Nephron (organoid): ENCODE results near the gene SDK2.
A peak's percentile ranks its signal among the peaks of the same experiment; 100 is the strongest.
"Not testable (repeated sequence)": the region's sequence is repeated elsewhere in the genome, so short reads cannot be mapped to it uniquely, and the experiment has no call there.

ENCODE experiments used
- H3K27ac Mint-ChIP-seq, 3 experiments: 2 replicates each; pipeline ENCODE4 v1.8.0; 2020; ENCODE audit warnings: mixed read lengths in 3 of 3, mild to moderate bottlenecking in 2 of 3, moderate library complexity in 1 of 3
- H3K27me3 Mint-ChIP-seq: 2 replicates; pipeline ENCODE4 v1.8.0; 2021; ENCODE audit warnings: low read depth, mild to moderate bottlenecking, moderate library complexity, mixed read lengths
- H3K36me3 Mint-ChIP-seq: 2 replicates; pipeline ENCODE4 v1.8.0; 2020; ENCODE audit warnings: low read depth, mixed read lengths
- H3K4me1 Mint-ChIP-seq: 2 replicates; pipeline ENCODE4 v1.8.0; 2020; ENCODE audit warnings: mixed read lengths
- H3K4me3 Mint-ChIP-seq, 3 experiments: 2 replicates each; pipeline ENCODE4 v1.8.0; 2020; ENCODE audit warnings: mild to moderate bottlenecking in 3 of 3, mixed read lengths in 3 of 3, moderate library complexity in 2 of 3
- H3K9me3 Mint-ChIP-seq: 2 replicates; pipeline ENCODE4 v1.8.0; 2020; ENCODE audit warnings: mixed read lengths
- TF ChIP-seq, protein P1 (sequence below), 3 experiments: fragments of 200-600 bp; sonication (generic); IDR thresholded peaks; one replicate each; pipeline ENCODE4 v1.5.0; 2021; ENCODE audit warnings: antibody characterized with exemption in 3 of 3; ENCODE audit not compliant: unreplicated experiment in 3 of 3

SDK2 gene

DNA sequence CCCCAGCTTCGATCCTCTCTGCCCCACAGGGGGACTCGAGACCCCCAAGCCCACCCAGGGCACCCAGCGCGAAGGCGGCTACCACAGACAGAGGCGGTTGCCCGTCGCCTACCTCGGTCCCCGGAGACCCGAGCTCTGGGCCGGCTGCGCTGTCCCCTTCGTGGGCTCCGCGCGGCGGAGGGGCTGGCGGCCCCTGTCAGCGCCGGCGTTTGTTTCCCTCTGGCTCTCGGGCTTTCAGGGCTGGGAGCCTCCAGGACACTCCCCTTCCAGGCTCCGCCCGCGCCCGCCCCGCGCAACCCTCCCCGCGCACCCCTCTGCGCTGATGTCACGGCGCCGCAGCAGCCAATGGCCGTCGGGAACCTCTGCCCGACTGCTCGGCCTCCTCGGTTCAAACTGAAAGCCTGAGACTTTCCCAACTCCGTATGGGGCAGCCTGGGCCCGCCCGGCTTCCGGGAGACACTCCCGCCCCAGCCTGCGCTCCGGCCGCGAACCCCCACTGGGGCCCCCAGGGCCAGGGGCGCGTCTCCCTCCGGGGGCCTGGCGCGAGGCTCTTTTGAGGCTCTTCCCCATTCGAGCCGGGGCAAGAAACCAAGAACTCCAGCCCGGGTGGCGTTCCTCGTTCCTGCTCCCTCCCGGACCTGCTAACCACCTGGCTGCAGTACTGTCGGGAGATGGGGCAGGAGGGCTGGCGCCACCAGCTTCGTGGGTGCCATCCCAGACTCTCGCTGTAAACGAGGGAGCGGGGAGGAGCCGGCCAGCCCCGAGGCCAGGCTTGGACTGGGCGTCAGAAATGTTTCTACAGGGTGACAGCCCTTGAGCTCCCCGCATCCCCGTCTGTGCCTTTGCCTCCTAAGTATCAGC, 332.2 kb downstream of the SDK2 start, which contains the start of gene CDC42EP4:
Gene CDC42EP4, minus strand, starts transcription at position 221 of the 861 bp plus-strand sequence. CDS start 25,501 bp downstream, outside the sequence.
- Mint-ChIP-seq H3K27ac (peak within 1 kb of the TSS; percentile 97 to 100 (median 99)), H3K36me3 (peaks cover 6% of the 10 kb centered on the region)

DNA sequence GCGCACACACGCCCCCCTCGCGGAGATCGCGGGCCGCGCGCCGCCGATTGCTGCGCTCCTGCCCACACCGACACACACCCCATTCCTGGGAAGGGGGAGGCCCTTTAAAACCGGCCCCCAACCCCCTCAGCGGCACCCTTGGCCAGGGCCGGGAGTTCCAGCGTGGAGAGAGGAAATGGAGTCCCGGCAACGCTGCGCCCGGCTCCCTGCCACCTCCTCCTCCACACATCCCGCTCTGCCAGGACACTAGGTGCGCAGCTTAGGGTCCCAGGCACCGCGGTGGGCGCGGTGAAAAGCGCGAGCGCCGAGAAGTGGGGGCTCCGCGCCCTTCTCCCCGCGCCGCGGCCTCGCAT, 332.8 kb downstream of the SDK2 start:
- Mint-ChIP-seq H3K36me3 (peaks cover 10% of the 10 kb centered on the region), H3K9me3 (no peaks in the 10 kb centered on the region), H3K4me3 (peak overlapping the region; percentile 95 to 99 (median 98)), H3K27ac (peak overlapping the region; percentile 96 to 100 (median 97)), H3K4me1 (peaks cover 40% of the 10 kb centered on the region), H3K27me3 (peaks cover 9% of the 10 kb centered on the region)
- TF ChIP-seq, protein P1, sequence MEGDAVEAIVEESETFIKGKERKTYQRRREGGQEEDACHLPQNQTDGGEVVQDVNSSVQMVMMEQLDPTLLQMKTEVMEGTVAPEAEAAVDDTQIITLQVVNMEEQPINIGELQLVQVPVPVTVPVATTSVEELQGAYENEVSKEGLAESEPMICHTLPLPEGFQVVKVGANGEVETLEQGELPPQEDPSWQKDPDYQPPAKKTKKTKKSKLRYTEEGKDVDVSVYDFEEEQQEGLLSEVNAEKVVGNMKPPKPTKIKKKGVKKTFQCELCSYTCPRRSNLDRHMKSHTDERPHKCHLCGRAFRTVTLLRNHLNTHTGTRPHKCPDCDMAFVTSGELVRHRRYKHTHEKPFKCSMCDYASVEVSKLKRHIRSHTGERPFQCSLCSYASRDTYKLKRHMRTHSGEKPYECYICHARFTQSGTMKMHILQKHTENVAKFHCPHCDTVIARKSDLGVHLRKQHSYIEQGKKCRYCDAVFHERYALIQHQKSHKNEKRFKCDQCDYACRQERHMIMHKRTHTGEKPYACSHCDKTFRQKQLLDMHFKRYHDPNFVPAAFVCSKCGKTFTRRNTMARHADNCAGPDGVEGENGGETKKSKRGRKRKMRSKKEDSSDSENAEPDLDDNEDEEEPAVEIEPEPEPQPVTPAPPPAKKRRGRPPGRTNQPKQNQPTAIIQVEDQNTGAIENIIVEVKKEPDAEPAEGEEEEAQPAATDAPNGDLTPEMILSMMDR (IDR thresholded peaks at IDR 0.05; ENCODE audit: unreplicated experiment in 3 of 3) = no peak

More for the DNA sequence above, 332.2 kb downstream of the SDK2 start, which contains the start of gene CDC42EP4:
- H3K4me3 Mint-ChIP-seq = peak within 1 kb of the TSS; percentile 95 to 99 (median 98)
- H3K9me3 Mint-ChIP-seq = no peaks in the 10 kb centered on the region
- TF ChIP-seq, protein P1 (IDR thresholded peaks at IDR 0.05; ENCODE audit: unreplicated experiment in 3 of 3) = no peak
- H3K27me3 Mint-ChIP-seq = peaks cover 9% of the 10 kb centered on the region
- H3K4me1 Mint-ChIP-seq = peaks cover 35% of the 10 kb centered on the region

DNA sequence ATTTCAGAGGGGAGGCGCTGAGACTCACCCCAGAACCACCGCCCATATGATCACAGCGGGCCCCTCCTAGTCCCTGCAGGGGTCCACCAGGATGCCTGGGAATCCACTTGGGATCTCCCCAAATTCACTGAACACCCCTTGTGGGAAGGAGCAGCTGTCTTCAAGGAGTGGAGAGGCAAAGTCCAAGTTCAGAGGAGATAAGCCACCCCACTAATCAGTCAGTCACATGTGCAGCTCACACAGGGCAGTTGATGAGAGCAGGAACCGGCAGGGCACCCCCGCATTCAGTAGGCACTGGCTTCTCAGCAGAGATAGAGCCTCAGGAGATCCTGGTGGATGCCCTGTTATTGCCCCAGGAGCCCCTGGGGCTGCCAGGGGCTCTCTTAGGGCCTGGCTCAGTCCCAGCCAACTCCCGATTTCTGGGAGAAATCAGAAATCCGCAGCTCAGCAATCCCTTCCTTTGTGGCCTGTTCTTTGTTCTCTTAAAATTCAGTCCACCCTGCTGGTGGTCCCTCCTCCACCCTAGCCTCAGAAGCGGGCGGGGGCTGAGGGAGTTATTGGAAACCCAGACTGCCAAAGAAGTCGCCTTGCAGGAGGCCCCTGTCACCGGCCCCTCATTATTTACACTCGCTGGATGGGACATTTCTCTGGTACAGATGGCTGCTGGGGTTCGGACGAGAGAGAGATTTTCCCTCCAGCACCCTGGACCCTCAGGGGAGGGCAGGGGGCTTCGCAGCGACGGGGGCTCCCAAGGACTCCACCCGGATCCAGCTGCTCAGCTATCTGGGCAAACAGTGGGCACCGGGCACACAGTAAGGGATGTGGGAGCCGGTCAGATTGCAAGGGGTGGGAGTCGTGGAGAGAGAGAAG, 334.3 kb downstream of the SDK2 start:
- Mint-ChIP-seq H3K9me3 (no peaks in the 10 kb centered on the region), H3K27ac (peak overlapping the region; percentile 98 to 100 (median 99)), H3K27me3 (peaks cover 9% of the 10 kb centered on the region), H3K4me1 (peaks cover 48% of the 10 kb centered on the region), H3K36me3 (peaks cover 10% of the 10 kb centered on the region), H3K4me3 (peak overlapping the region; percentile 94 to 98 (median 95))
- TF ChIP-seq, protein P1 (IDR thresholded peaks at IDR 0.05; ENCODE audit: unreplicated experiment in 3 of 3) = no peak

DNA sequence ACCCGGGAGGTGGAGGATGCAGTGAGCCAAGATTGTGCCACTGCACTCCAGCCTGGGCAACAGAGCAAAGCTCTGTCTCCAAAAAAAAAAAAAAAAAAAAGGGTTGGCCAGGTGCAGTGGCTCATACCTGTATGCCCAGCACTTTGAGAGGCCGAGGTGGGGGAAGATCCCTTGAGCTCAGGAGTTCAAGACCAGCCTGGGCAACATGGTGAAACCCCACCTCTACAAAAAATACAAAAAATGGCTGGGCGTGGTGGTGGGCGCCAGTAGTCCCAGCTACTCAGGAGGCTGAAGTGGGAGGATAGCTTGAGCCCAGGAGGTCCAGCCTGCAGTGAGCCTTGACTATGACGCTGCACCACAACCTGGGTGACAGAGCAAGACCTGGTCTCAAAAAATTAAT, 335.3 kb downstream of the SDK2 start:
- not testable (repeated sequence) for H3K9me3 Mint-ChIP-seq, H3K27me3 Mint-ChIP-seq
- H3K4me1 Mint-ChIP-seq = peaks cover 57% of the 10 kb centered on the region

DNA sequence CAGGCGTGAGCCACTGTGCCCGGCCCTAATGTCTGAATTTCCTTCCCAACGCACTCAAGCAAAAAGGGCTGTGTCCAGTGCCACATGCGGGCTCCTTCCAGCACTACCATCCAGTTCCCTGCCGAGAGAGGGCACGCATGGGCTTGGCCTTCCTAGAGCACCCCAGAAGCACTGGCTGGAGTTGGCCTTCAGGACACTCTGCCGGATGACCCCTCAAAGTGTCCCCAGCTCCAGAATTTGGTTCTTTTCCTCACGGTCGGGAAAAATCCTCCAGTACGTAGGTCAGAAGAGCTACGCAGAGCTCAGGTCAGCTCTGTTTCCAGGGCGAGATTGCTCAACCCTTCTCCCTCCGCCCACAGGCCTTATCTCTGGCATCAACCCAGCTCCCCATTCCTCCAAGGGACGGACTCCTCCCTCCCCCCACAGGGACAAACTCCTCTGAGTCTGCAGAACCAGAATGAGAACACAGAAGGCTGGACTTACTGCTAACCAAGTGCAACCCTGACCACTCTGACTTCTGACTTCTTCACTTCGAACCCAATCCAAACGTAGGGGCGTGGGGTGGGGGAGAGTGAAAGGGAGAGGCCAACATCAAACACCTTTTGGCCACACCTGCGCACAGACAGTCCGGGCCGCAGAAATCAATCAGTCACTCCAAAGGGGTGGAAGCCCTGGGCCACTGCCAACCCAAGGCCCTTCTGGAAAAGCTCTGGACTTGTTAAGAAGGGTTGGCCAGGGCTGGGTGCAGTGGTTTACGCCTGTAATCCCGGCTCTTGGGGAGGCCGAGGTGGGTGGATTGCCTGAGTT, 336.0 kb downstream of the SDK2 start:
- peaks cover 15% of the 10 kb centered on the region for H3K36me3 Mint-ChIP-seq
- TF ChIP-seq, protein P1 (IDR thresholded peaks at IDR 0.05; ENCODE audit: unreplicated experiment in 3 of 3) = no peak
- no peaks in the 10 kb centered on the region for H3K9me3 Mint-ChIP-seq
- H3K27me3 Mint-ChIP-seq = peaks cover 5% of the 10 kb centered on the region
- peak overlapping the region; percentile 76 to 84 (median 83) for H3K4me3 Mint-ChIP-seq
- peak overlapping the region; percentile 92 to 99 (median 97) for H3K27ac Mint-ChIP-seq
- peaks cover 60% of the 10 kb centered on the region for H3K4me1 Mint-ChIP-seq

More for the DNA sequence above, 335.3 kb downstream of the SDK2 start:
- peak overlapping the region in 2 of 3 experiments; percentile 99 to 100 for H3K27ac Mint-ChIP-seq
- peak overlapping the region in 2 of 3 experiments; percentile 76 to 83 for H3K4me3 Mint-ChIP-seq
- not testable (repeated sequence) for H3K36me3 Mint-ChIP-seq
